HCEC 1CT (cell line): ENCODE measurements around the gene NISCH.

Experiments
- DNase-seq: peaks from one replicate; pipeline ENCODE4 v3.0.0-alpha.2; 2017

The NISCH gene

DNA sequence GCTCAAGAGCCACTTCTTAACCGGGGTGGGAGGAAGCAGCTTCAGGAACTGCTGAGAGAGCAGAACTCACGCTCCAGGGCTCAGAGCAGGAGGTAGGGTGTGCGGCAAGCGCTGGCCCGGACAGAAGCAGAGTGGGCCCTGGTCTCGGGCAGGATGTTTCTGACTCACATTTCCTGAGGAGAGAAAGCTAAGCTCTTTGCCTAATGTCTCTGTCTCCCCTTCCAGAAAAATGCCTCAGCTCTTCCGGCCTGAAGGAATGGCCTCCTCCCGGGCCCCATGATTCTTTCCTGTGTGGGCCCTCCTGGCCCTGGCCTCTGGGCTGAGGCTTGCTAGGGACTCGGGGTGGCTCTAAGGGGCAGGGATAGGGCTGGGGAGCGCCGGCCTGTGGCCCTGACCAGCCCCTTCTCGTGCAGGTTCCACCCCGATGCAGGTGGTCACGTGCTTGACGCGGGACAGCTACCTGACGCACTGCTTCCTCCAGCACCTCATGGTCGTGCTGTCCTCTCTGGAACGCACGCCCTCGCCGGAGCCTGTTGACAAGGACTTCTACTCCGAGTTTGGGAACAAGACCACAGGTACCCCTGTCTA is 35.6 kb downstream of the NISCH start:
- DNase-seq: no peak

DNA sequence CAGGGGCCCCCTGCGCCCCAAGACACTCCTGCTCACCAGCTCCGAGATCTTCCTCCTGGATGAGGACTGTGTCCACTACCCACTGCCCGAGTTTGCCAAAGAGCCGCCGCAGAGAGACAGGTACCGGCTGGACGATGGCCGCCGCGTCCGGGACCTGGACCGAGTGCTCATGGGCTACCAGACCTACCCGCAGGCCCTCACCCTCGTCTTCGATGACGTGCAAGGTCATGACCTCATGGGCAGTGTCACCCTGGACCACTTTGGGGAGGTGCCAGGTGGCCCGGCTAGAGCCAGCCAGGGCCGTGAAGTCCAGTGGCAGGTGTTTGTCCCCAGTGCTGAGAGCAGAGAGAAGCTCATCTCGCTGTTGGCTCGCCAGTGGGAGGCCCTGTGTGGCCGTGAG is 36.7 kb downstream of the NISCH start:
- DNase-seq: no peak

DNA sequence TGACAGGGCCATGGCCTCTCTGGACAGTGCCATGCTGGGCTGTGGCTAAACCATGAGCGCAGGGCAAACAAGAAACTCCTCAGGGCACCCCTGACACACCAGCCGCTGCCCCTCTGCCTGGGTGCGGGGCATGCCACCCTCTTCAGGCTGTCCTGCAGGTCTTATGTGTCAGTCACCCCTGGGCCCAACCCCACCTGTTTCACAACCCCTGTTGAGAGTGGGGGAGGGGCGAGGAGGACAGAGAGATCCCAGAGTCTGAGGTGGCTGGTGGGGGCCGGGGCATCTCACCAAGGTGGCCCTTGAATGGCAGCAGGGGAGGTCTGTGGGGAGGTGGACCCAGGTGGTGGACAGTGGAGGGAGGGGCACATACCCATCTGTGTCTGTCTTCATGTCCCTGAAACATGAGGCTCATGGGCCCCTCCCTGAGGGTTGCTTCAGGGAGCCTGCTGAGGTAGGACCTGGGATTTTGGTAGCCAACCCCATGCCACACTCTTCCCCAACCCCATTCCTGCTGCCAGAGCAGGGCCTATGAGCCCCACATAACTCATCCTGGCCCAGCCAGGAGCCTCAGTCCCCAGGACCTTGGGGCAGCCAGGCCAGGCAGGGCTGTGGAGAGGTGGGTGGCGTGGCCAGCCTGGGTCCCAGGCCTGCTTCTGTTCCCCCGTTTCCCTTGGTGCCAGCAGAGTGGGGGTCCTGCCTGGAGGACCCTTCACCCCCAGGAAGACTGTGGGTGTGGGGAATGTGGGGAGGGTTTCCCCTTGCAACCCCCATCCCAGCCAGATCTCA is 38.0 kb downstream of the NISCH start:
- no peak for DNase-seq

DNA sequence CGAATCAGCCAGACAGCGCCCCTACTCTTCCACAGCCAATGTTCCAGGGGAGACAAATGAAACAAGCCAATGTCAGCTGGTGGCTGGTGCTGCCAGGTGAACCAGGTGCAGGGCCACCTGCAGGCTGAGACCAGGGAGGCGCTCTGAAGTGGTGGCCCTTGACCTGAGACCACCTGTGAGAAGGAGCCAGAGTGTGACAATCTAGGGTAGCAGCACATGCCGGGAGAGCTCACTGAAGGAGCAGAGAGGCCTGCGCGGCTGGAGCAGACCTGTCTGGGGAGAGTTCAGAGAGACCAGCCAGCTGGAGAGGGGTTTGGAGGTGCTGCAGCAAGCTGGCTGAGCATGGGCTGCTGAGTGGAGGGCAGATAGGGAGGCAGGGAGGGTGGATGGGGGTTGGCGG is 39.0 kb downstream of the NISCH start:
- no peak for DNase-seq

DNA sequence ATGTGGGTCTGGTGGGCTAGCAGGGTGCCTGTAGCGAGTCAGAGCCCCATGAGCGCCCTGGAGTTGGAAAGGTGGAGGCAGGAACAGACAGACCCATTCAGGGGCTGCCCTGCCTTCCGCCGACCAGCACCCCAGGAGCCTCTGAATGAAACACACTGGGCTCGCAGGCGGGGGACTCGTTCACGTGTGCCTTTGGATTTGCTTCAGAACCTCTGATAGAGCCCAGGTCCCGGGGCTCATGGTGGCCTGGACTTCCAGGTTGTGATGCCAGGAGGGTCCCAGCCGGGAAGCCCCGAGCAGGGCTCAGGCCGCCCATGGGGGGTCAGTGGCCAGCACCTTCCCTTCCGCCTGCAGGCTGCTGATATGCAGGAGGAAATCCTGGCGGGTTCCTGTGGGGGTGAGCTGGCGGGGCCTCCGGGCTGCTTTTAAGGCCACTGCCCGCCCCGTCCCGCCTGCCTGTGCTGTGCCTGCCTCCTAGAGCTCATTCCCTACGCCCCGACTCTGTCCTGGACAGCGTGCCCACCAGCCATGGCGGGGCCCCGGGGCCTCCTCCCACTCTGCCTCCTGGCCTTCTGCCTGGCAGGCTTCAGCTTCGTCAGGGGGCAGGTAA is 39.6 kb downstream of the NISCH start, which contains the start of gene STAB1:
TSS of gene STAB1 (plus strand) at position 453 of the 610 bp plus-strand sequence. CDS start at position 529, 76 bp downstream.
- DNase-seq: no peak

DNA sequence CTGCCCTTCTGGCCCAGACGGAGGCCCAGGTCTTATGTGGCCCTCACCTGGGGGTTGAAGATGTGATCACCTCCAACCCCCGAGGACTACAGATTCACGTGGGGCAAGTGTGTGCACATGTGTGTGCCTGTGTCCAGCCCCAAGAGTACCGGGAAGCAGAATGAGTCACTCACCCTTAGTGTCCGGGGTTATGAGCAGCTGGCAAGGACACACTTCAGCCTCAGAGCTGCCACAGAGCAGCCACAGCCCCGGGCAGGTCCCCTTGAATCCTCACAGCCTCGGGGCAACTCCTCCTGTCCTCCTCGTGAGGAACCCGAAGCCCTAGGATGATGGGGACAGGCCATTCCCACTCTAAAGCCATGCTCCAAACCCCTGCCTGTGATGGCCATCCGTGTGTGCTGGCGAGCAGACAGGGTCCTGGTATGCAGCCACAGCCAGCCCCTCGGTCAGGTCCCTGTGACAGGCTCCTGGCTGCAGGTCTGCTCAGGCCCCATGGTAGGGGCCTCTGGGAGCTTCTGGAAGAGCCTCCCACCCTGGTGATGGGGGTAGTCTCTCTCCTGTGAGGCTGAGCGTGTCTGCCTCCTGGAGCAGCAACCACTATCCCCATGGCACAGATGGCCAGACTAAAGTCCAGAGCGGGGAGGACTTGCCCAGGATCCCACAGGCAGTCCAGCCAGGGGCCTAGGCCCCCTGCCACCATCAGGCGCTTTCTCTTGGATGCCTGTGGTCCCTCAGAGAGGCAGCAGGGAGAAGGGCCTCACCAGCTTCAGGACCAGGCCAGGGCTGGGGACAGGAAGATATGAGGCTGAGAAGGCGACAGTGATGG is 40.6 kb downstream of the NISCH start:
- DNase-seq: peak; percentile 65

DNA sequence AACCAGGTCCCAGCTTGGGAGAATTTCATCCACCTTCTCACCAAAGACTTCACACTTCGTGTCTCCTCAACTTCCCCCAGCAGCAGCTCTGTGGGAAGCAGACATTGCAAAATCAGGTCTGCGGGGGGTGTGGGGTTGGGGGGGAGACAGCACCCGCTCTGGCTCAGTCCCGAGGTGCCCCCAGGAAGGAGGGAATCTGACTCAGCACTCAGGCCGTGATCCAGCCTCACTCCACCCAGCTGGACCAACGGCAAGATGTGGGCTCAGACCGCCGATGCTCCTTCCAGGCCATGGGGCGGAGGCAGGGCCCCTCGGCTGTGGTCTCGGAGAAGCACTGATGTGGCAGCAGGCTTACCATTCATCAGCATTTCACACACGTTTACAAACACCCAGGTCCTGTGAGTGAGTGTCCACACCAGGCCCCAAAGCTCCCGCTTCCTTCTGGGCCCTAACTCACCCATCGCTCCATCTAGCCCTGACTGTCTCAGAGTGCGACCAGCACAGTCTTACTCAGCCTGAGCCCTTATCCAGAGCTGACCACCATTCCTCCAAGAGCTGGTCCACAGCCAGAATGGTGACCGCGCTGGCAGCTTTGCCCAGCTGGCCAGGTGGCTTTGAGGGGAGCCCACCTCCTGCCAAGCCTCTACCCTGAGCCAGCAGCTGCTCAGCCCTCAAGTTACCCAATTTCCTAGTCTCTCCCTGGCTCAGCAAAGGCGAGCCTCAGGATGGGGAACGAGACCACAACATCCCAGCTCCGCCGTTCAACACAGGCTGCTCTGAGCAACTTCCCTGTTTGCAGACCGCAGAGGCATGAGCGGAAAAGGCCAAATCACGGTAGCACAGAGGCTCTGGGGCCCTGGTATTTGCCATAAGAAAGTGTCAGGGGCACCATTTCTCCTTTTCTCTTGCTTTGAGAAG is 43.0 kb downstream of the NISCH start:
- DNase-seq: peak; percentile 71

DNA sequence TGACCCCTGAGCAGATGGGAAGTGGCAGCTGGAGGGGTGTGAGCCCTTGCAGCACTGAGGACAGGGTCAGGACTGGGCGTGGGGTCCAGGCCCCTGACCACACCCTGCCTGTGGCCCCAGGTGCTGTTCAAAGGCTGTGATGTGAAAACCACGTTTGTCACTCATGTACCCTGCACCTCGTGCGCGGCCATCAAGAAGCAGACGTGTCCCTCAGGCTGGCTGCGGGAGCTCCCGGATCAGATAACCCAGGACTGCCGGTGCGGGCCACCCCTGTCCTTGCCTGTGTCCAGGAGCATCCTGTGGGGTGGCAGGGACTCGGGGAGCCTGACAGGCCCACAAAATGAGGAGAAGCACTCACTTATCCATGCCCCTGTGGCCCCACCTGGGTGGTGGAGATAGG is 45.6 kb downstream of the NISCH start:
- no peak for DNase-seq

DNA sequence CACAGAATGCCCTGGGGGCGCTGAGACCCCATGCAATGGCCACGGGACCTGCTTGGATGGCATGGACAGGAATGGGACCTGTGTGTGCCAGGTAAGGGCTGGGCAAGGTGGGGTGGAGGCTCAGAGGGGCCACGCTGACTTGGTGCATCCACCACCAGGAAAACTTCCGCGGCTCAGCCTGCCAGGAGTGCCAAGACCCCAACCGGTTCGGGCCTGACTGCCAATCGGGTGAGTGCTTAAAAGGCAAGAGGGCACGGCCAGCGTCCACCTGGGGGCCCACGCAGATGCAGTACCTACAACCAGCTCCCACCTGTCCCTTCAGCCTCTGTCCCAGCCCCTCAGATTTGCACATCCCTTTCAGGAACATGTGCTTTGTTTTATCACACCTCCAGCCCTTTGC is 46.6 kb downstream of the NISCH start:
- DNase-seq: no peak

DNA sequence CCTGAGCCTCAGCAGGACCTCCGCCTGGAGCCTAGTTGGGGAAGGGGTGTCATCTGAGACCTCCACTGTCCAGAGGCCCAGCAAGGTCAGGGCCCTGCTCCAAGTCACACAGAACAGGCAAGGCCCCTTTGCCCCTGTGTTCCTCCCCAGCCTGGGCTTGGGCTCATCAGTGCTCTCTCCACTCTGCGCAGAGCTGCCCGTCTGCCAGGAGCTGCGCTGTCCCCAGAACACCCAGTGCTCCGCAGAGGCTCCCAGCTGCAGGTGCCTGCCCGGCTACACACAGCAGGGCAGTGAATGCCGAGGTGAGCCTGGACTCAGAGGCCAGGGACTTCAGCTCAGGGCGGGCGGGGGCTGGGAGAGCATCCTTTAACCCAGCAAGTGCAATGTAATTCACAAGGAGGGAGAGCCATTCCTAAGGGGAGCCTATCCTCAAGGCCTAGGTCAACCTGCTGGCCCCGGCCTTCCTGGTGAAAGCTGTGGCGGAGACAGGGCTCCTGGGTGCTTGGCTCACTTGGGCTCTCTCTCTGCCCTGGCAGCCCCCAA is 47.5 kb downstream of the NISCH start:
- no peak for DNase-seq

DNA sequence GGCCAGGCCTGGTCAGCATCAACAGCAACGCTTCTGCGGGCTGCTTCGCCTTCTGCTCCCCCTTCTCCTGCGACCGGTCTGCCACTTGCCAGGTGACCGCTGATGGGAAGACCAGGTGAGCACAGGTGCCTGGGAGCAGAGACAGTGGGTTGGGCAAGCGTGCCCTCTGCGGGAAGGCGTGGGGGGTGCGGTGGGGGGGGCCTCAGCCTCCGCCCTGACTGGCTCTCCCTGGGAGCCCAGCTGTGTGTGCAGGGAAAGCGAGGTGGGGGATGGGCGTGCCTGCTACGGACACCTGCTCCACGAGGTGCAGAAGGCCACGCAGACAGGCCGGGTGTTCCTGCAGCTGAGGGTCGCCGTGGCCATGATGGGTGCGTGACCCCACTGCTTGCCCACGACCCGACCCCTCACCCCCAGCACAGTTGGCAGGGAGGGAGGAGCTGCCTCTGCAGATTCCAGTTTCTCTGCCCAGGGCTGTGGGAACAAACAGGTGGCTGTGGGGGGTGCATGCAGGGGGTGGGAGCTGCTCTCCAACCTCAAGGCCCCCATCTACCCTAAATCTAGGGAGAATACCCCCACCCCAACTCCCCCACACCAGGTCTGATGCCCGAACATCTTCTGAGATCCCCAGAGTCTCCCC is 48.5 kb downstream of the NISCH start:
- DNase-seq: no peak

DNA sequence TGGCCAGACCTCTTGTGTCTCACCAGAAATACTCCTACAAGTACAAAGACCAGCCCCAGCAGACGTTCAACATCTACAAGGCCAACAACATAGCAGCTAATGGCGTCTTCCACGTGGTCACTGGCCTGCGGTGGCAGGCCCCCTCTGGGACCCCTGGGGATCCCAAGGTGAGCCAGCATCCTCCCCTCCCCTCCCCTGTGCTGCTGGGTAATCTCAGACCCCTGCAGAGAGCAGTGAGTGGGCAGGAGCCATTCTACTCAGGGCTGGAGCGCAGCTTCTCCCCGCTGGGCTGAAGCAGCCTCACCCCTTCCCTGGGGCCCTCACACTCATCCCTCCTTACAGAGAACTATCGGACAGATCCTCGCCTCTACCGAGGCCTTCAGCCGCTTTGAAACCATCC is 49.6 kb downstream of the NISCH start:
- no peak for DNase-seq

DNA sequence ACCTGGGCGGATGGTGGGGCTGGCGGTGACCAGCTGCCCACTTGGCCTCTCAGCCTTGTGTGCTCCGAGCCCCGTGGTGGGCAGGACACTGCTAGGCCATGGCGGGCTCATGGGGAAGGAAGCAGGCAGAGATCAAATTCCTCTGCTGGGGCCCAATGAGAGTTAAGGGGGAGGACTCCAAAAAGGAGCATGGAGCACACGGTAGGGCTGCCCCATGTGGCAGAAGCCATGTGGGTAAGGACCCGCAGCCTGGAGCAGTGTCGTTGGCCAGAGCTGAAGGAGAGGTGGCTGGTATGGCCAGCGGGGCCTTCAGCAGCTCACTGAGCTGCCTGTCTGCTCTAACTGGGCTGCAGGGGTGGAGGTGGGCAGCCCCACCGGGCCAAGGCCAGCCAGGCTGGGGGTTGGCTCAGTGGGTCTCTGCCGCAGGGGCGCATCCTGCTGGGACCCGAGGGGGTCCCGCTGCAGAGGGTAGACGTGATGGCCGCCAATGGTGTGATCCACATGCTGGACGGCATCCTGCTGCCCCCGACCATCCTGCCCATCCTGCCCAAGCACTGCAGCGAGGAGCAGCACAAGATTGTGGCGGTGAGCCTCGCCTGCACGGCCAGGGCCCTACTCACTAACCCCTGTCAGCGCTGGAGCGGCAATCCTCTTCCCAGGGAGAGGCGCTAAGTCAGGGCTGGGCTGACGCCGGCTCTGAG is 51.0 kb downstream of the NISCH start:
- DNase-seq: no peak

DNA sequence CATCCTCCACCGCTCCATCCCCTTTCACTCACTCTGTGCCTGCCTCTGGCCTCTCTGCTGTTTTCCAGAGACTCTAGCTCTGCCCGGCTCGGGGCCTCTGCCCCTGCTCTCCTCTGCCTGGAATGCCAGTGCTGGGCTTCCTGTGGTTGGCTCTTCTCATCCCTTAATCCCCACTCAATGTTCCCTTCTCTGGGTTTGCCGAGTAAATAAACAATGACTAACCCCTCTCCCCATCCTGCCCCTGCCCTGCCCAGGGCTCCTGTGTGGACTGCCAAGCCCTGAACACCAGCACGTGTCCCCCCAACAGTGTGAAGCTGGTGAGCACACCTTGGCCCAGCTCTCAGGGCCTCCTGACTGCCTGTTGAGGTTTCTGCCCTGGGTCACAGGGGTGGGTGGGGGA is 52.0 kb downstream of the NISCH start:
- DNase-seq: peak; percentile 78

DNA sequence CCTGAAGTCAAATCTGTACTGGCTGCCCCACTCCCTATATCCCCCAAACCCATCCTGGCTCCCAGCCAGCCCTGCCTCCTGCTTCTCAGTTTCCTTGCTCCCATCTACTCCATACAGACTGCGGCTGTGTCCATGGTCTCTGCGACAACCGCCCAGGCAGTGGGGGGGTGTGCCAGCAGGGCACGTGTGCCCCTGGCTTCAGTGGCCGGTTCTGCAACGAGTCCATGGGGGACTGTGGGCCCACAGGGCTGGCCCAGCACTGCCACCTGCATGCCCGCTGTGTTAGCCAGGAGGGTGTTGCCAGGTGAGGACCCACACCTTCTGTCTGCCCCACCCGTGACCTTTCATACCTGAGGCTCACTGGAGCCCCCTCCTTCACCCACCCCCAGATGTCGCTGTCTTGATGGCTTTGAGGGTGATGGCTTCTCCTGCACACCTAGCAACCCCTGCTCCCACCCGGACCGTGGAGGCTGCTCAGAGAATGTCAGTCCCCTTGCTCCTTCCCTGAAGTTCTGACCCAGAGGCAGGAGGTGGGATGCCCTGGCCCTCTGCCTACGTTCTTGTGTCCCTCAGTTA is 54.4 kb downstream of the NISCH start:
- DNase-seq: no peak

DNA sequence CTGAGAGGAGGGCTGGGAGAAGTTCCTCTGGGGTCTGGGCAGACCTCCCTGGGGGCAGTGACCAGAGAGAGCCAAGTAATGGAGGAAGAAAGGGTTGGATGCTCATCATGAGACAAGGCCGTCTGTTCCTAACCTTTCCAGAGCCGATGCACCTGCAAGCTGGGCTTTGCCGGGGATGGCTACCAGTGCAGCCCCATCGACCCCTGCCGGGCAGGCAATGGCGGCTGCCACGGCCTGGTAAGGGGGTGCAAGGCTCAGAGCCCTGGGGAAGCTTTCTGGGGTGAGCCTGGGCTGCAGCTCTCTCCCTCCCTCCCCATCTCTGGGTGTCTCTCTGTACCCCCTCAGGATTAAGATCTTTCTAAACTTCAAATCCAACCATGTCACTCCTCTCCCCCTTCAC is 56.1 kb downstream of the NISCH start:
- no peak for DNase-seq

DNA sequence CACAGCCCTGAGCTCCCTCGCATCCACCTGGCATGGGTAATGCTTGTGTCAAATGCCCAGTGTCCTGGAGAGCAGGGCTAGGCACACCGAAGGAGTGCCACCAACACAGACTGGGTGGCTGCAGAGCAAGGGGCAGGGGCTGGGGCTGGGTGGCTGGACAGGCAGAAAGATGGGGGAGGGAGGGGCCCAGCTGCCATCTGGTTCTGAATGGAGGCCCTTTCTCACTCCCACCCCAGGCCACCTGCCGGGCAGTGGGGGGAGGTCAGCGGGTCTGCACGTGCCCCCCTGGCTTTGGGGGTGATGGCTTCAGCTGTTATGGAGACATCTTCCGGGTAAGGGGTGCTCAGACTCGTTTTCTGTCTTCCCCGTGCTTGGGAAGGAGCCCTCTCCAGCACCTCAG is 56.7 kb downstream of the NISCH start:
- no peak for DNase-seq

DNA sequence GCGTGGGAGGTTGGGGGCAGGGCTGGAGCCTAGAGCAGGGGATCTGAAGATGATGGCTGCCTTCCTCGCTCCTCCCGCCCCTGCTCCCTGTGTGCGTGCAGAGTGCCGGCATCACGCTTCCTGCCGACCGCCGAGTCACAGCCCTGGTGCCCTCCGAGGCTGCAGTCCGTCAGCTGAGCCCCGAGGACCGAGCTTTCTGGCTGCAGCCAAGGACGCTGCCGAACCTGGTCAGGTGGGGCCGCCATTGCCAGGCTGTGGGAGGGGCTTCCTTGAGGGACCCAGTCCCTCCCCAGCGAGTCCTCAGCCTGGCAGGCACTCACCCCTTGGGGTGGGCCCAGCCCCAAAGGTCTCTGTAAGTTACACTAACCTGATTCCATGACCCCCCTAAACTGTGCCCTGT is 57.3 kb downstream of the NISCH start:
- DNase-seq: no peak

DNA sequence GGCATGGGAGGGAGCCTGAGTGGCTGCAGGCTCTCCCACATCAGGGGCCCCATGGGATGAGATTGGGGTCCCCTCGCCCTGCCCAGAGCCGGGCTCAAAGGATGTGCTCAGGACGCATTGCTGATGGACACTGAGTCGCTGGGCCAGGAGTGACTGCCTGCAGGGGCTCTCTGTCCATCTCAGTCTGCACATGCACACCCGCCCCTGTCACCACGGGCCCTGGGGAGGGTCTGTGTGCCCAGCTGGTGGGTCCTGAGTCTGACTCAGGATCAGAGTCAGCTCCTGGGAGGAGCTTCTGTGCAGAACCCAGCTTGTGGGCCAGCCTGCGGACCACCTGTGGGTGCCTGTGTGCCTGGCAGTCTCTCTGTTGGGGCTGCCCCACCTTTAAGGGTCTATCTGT is 57.9 kb downstream of the NISCH start:
- DNase-seq: no peak

DNA sequence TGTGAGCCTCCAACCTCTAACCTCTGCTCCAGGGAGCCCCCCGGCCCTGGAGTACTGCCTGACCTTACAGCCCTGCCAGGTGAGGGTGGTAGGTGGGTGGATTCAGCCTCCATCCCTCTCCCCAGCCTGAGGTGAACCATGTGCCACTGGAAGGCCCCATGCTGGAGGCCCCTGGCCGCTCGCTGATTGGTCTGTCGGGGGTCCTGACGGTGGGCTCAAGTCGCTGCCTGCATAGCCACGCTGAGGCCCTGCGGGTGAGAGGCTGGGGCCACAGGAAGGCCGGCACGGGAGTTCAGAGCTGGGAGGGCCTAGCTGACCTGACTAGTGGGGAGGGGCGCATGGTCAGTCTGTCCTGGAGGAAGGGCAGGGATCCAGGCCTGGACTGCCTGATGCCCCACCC is 59.2 kb downstream of the NISCH start:
- no peak for DNase-seq

DNA sequence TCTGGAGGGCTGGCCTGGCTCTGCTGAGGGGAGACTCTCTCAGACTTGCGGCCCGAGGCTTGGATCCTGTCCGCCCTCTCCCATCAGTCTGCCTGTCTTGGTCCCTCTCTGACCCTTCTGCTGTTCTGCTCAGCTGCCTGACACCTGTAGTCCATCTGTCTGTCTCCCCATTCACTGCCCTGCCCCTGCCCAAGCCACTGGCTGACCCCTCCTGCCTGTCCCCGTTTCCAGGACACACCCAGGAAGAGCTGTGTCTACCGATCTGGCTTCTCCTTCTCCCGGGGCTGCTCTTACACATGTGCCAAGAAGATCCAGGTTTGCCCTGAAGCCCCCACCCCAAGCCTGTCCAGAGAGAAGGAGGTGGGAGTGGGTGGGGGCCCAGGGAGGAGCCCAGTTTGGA is 59.8 kb downstream of the NISCH start:
- DNase-seq: no peak
